ENCODE results near the gene TNFSF10. TPM values are rescaled to one million over a fixed set of nuclear protein-coding genes. Genes with fewer than 3 reads are reported as not detected.
"Not testable (repeated sequence)": the region's sequence is repeated elsewhere in the genome, so short reads cannot be mapped to it uniquely, and the experiment has no call there.

TNFSF10 gene
- total and polyA plus RNA-seq, 2 donors = 29.4 to 74.0 TPM

- H3K4me3 ChIP-seq (ENCODE audit: low read depth, low read length) = no peak overlapping the region
Measured at GRCh38 chr3:172518929-172519640, 4.1 kb downstream of the TNFSF10 start.

DNA sequence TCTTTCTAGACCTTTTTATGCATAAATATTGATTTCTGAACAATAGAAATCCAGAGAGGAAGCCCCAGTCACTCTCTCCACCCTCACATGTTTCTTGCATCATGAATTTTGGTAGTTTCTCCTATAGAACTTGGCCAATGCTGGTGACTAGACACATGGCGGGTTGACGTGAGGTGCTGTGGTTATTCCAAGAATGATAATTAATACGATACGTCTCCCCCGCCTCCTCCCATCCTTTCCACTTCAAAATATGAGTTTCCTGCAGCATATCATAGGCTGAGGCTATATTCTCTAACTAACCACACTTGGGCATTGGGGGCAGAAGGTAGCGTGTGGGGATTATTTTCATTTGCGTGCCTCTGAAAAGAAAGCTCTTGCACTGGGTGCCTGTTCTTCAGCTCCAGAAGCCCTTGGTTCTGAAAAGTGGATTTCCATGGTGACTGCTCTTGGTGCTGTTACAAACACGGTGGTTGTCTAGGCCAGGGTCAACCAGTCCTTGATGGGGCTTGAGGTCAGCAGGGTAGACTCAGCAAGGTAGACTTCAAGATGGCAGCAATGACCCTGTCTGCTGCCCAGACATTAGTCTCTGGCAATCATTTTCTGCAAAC lies 5.3 kb downstream of the TNFSF10 start:
- WGBS = 84% methylated on average over 8 of the region's 8 CpGs
- Histone ChIP-seq H3K4me3 (ENCODE audit: low read depth, low read length) (no peak overlapping the region), H3K4me1 (ENCODE audit: insufficient read depth) (peaks cover 2% of the 10 kb centered on the region), H3K36me3 (ENCODE audit: insufficient read depth) (no peaks in the 10 kb centered on the region), H3K27ac (ENCODE audit: low read depth) (peak overlapping the region; percentile 46)
- DNase-seq (ENCODE audit: extremely low spot score) = no peak

More at GRCh38 chr3:172518929-172519640, 4.1 kb downstream of the TNFSF10 start:
- Histone ChIP-seq H3K4me1 (ENCODE audit: insufficient read depth) (peaks cover 2% of the 10 kb centered on the region), H3K27ac (ENCODE audit: low read depth) (no peak overlapping the region), H3K36me3 (ENCODE audit: insufficient read depth) (no peaks in the 10 kb centered on the region)
- 66% methylated on average over 2 of the region's 2 CpGs for WGBS
- no peak for DNase-seq (ENCODE audit: extremely low spot score)

DNA sequence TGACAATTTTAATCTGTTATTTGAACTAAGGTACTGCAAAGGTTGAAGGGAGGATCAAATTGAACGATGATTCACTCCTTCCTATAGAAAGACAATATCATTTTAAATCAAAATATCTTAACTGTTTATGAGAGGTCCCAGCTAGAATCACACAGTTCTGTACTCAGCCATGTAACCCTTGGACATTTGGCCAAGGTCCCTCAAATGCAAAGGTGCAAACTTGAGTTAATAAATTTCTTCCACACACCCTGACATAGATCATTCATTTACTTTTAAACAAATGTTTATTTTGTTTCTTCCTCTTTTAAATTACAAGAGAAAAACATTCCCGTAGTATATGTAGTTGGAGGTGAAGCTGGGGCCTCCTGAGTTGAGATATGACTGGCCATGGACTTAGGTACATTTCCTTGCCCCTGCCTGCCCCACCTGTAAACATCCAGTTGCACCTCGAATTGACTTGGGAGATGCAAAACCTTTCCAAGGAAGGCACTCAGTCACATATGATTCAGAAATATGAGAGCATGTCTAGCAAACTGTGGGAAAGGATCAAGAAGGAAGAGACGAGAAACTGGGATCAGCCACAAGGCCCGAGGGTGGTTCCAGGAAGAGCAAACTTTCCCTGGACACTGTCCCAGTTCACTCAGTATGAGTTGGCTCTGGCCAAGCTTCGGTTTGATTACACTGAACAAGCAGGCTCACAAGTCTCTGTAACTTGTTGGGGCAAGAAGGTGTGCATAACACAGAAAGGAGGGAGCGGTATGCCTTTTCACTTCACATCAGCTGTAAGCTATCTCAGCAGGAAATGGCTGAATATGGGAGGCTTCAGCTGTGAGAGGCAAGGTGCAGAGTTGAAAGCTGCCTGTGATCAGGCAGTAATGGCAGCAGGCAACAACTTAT lies 6.7 kb downstream of the TNFSF10 start:
- Histone ChIP-seq H3K4me1 (ENCODE audit: insufficient read depth) (peaks cover 2% of the 10 kb centered on the region), H3K4me3 (ENCODE audit: low read depth, low read length) (no peak overlapping the region), H3K27ac (ENCODE audit: low read depth) (peak overlapping the region; percentile 78), H3K36me3 (ENCODE audit: insufficient read depth) (no peaks in the 10 kb centered on the region)
- no peak for DNase-seq (ENCODE audit: extremely low spot score)
- 36% methylated on average over 7 of the region's 7 CpGs for WGBS

DNA sequence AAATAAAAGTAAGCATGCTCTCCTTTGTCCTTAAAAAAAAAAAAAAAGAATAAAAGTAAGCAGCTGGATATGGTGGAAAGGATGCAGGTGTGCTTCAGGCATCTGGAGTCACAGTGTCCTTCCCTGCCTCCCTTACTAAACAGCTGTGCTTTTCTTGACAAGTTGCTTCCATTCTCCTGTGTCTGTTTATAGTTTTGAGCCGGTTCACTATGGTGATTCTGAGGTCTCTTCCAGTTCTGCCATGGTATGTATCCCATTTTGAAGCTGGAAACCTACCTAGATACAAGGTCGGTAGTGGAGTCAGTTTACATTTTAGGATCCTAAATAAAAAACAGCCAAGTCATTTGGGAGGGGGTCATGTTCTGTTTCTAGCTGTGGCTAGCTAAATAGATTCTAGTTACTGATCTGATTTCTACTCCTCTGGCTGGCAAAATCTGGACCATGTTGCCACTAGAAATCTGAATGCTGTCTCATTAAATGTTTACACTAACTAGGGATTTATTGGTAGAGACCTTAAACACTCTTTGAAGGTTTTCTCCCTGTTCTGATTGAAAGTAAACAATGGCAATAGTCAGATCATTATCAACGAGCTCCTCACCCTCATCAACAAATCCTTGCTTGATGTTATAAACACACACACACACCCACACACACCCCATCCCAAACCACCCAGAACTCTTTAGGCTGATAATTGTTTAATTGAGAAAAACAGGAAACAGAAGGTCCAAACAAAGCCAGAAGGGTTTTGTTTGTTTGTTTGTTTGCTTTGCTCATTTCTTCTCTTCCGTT lies 7.9 kb downstream of the TNFSF10 start:
- 29% methylated on average over 4 of the region's 4 CpGs for WGBS
- H3K36me3 ChIP-seq (ENCODE audit: insufficient read depth) = no peaks in the 10 kb centered on the region
- no peak overlapping the region for H3K4me3 ChIP-seq (ENCODE audit: low read depth, low read length)
- H3K27ac ChIP-seq (ENCODE audit: low read depth) = peak overlapping the region; percentile 48
- peaks cover 2% of the 10 kb centered on the region for H3K4me1 ChIP-seq (ENCODE audit: insufficient read depth)
- no peak for DNase-seq (ENCODE audit: extremely low spot score)

- WGBS = 90% methylated on average over 4 of the region's 4 CpGs
- H3K4me3 ChIP-seq (ENCODE audit: low read depth, low read length) = no peak overlapping the region
- peaks cover 2% of the 10 kb centered on the region for H3K4me1 ChIP-seq (ENCODE audit: insufficient read depth)
- peaks cover 3% of the 10 kb centered on the region for H3K36me3 ChIP-seq (ENCODE audit: insufficient read depth)
- H3K27ac ChIP-seq (ENCODE audit: low read depth) = no peak overlapping the region
- no peak for DNase-seq (ENCODE audit: extremely low spot score)
Measured at GRCh38 chr3:172514678-172515077, 8.6 kb downstream of the TNFSF10 start.

DNA sequence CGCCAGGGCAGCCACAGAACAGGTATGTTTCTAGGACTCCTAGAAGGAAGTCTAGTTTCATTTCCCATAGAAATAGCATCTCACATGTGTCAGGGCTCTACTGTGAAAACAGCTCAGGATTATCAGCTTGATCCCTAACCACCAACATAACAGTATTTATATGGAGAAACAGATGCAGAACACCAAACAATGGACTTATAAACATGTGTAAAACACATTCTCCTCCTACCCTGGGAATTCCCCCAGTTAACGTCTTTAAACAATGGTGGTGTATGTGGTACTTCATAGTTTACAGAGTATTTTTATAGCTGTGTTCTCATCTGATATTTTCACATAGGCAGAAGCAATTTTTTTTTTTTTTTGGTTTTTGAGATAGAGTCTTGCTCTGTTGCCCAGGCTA lies 9.7 kb downstream of the TNFSF10 start:
- Histone ChIP-seq H3K27ac (ENCODE audit: low read depth) (no peak overlapping the region), H3K4me3 (ENCODE audit: low read depth, low read length) (no peak overlapping the region), H3K4me1 (ENCODE audit: insufficient read depth) (peaks cover 2% of the 10 kb centered on the region), H3K36me3 (ENCODE audit: insufficient read depth) (peaks cover 3% of the 10 kb centered on the region)
- DNase-seq (ENCODE audit: extremely low spot score) = no peak
- 50% methylated on average over 2 of the region's 2 CpGs for WGBS

GRCh38 chr3:172511783-172512762 lies 11.2 kb downstream of the TNFSF10 start:
- no peak overlapping the region for H3K27ac ChIP-seq (ENCODE audit: low read depth)
- peaks cover 4% of the 10 kb centered on the region for H3K36me3 ChIP-seq (ENCODE audit: insufficient read depth)
- peaks cover under 1% of the 10 kb centered on the region for H3K4me1 ChIP-seq (ENCODE audit: insufficient read depth)
- WGBS = 74% methylated on average over 7 of the region's 7 CpGs
- no peak for DNase-seq (ENCODE audit: extremely low spot score)
- no peak overlapping the region for H3K4me3 ChIP-seq (ENCODE audit: low read depth, low read length)

DNA sequence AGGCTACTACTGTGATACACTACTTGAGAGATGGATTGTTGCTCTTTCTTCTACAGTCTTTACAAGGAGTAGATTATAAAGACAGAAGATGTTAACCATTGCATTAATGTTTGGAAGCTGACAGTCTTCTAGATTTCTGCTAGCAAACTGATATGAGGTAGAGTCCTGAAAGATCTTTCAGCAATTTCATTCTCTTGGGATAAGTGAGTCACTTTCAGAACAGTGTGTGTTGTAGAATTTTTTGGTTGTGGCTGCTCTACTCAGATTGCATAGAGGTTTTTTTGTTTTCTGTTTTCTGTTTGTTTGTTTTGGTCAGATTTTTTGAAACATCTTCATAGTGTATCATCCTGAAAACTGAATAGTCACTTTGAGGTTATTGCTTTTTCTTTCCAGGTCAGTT lies 17.1 kb downstream of the TNFSF10 start:
- DNase-seq (ENCODE audit: extremely low spot score) = no peak
- Histone ChIP-seq H3K36me3 (ENCODE audit: insufficient read depth) (peaks cover 7% of the 10 kb centered on the region), H3K4me1 (ENCODE audit: insufficient read depth) (no peaks in the 10 kb centered on the region), H3K27ac (ENCODE audit: low read depth) (no peak overlapping the region), H3K4me3 (ENCODE audit: low read depth, low read length) (no peak overlapping the region)

GRCh38 chr3:172501540-172501939 lies 21.7 kb downstream of the TNFSF10 start:
- H3K36me3 ChIP-seq (ENCODE audit: insufficient read depth) = no peaks in the 10 kb centered on the region
- DNase-seq (ENCODE audit: extremely low spot score) = no peak
- no peak overlapping the region for H3K4me3 ChIP-seq (ENCODE audit: low read depth, low read length)
- H3K4me1 ChIP-seq (ENCODE audit: insufficient read depth) = no peaks in the 10 kb centered on the region
- H3K27ac ChIP-seq (ENCODE audit: low read depth) = no peak overlapping the region

GRCh38 chr3:172490198-172490669 lies 33.0 kb downstream of the TNFSF10 start:
- H3K4me1 ChIP-seq (ENCODE audit: insufficient read depth); H3K4me3 ChIP-seq (ENCODE audit: low read depth, low read length); H3K27ac ChIP-seq (ENCODE audit: low read depth); H3K36me3 ChIP-seq (ENCODE audit: insufficient read depth): not testable (repeated sequence)
- DNase-seq (ENCODE audit: extremely low spot score) = peak; percentile 17
- WGBS = 35% methylated on average over 4 of the region's 4 CpGs

GRCh38 chr3:172478116-172478515 lies 45.1 kb downstream of the TNFSF10 start:
- H3K27ac ChIP-seq (ENCODE audit: low read depth) = no peak overlapping the region
- H3K36me3 ChIP-seq (ENCODE audit: insufficient read depth) = no peaks in the 10 kb centered on the region
- H3K4me1 ChIP-seq (ENCODE audit: insufficient read depth) = no peaks in the 10 kb centered on the region
- no peak overlapping the region for H3K4me3 ChIP-seq (ENCODE audit: low read depth, low read length)
- DNase-seq (ENCODE audit: extremely low spot score) = no peak
- 60% methylated on average over 1 of the region's 1 CpG for WGBS

DNA sequence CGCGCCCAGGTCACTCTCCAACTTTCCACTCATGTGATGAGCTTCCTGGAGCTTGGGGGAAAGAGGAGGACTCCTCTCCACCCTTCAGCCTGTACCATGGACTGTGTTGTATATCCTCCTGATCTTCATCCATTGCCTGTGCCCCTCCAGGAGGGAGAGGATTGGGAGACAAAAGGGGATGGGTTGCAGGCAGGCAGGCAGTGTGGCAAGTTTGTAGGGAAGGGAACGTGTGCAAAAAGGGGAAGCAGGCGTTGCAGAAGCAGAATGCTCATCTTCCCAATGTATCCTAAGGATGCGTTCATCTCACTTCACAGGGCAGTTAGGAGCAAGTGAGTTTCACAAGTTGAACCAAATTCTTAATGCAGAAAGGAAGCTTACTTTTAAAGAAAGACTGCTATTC lies 46.9 kb downstream of the TNFSF10 start:
- WGBS = 77% methylated on average over 5 of the region's 5 CpGs

More for the DNA sequence above, 46.9 kb downstream of the TNFSF10 start:
- DNase-seq (ENCODE audit: extremely low spot score) = no peak
- no peak overlapping the region for H3K27ac ChIP-seq (ENCODE audit: low read depth)
- no peaks in the 10 kb centered on the region for H3K36me3 ChIP-seq (ENCODE audit: insufficient read depth)
- no peaks in the 10 kb centered on the region for H3K4me1 ChIP-seq (ENCODE audit: insufficient read depth)
- no peak overlapping the region for H3K4me3 ChIP-seq (ENCODE audit: low read depth, low read length)

Measured in urinary bladder (tissue), 4 donors.